GM19455 (cell line): Measurements from ENCODE around the gene CLIP2.
"Not testable (repeated sequence)": the region's sequence is repeated elsewhere in the genome, so short reads cannot be mapped to it uniquely, and the experiment has no call there.

Experiments
- ATAC-seq: cut with Tn5 transposase; IDR thresholded peaks from one replicate; pipeline ENCODE4 v1.9.1; 2021; ENCODE audit not compliant: unreplicated experiment

Gene CLIP2

DNA sequence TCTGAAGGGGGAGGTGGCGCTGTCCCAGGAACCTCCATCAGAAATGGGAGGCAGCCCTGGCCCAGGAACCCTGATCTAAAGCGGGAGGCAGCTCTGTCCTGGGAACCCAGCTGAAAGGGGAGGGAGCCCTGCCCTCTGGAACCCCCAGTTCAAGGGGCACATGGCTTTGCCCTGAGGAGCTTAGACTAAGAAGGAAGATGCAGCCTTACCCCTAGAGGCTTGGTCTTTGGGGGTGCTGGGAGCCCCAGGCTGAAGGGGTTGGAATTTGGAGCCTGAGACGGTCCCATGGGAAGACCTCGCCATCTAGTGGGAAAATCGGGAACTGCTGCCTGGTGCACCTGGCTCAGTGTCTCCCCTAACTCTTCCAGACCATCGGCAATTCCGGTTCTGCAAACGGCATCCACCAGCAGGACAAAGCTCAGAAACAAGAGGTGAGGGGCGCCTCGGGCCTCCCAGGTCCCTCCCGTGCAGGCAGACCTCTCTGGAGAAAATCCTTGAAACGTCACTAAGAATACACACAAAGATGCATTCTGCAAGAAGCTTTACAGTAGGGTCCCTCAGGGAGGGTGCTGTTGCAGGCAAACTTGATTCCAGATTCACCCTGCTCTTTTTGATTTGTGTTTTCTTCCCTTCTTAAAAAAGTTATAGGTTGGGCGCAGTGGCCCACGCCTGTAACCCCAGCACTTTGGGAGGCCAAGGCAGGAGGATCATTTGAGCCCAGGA is 112.1 kb downstream of the CLIP2 start:
- ATAC-seq = no peak

DNA sequence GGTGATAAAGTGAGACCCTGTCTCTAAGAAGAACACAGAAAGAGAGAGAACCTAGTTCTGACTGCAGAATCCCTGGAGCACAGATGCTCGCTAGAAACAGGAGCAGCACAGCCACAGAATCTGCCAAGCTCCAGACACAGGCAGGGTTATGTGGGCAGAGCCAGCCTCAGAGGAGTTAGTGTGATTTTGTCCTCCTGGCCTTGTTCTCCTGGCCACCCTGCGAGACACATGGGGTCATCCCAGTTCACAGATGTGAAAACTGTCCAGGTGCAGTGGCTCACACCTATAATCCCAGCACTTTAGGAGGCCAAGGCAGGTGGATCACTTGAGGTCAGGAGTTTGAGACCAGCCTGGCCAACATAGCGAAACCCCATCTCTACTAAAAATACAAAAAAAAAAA is 113.5 kb downstream of the CLIP2 start:
- not testable (repeated sequence) for ATAC-seq

DNA sequence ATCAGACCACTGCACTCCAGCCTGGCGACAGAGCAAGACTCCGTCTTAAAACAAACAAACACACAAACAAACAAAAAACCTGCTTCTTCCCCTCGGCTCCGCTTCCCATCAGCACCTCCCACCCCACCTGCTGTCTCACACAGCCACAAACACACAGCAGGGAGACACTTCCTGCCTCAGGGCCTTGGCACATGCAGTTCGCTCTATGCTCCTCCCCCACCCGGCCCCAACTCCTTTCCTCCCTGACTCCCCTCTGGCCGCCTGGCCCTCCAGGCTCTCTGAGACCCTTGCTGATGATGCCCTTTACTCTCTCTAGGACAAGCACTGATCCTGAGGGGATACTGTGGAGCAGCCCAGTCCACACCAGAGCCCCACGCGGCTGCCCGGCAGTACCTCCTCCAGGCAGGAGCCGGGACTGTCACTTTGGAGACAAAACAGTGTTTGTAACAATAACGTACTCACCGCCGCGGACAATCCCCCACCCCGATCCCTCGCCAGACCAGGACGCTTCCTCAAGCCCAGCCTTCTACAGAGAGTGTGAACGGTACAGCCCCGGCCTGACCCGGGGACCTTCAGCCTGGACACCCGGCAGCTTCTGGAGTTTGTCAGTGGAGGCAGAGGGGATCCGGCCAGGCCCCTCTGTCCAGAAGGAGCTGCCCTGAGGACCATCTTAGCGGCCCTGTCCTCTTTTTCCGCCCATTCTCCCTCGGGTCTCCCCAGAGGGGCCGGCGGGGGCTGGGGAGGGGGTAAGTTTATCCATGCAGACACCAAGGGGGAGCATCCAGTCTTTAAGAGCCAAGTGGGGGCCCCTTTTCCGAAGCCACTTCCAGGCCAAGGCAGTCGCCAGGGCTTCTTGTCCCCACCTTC is 114.5 kb downstream of the CLIP2 start:
- ATAC-seq = no peak

DNA sequence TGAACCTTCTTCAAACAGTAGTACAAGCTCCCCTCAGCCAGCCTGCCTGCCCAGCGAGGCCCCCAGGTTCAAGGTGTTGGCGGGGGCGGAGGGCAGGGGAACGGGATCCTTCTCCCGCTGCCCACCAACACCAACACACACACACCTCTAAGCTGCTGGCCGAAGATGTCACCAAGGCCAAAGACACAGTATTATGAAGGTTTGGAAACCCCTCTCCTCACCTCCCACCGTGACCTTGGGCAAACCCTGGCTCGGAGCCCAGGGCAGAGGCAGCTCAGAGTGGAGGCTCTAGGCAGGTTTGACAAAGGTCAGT is 115.1 kb downstream of the CLIP2 start:
- no peak for ATAC-seq

DNA sequence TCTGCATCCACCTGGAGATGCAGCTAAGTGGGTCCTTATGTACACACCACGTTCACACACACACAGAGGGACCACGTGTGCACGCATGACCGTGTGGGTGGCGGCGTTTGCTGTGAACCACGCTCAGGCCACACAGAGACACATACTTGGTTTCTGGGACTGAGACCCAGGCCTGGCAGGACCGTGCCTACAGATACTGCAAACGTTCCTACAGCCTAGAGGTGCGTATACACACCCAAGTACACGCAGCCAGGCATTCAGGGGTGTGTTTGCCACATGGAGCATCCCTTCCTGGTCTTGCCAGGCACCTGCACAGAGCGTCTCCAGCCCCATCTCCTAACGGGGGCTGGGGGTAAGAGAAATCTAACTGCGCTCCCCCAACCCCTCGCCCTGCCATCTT is 115.5 kb downstream of the CLIP2 start:
- no peak for ATAC-seq

DNA sequence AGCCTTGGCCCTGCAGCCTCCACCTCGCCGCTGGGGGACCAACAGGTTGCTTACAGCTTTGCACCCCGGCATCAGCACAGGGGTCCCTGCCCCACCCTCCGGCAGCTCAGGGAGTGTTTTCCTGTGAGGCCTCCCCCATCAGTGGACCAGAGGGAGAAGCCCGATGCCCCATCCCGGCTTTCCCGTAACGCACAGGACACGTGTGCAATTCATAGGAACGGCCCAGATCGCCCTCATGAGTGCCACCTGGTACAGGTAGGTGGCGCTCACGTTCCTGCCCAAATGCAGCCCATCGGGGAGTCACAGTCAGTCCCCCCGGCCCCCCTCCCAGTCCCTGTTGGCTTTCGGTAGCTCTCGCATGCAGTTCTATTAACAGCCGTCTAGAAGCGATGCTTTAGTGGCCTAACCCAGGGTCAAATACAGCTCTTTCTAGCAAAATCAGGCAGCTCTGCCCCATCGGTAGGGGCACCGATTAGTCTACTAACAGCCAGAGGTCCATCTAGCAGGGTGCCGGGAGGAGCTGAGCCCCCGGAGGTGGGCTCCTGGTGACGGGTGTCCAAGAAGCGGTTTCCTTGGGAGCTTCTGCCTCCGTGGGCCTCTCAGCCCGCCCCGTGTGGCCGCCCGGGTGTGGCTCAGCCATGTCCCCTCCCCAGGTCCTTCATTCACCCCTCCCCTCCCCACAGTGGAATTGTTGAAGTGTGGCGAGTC is 116.1 kb downstream of the CLIP2 start:
- no peak for ATAC-seq

DNA sequence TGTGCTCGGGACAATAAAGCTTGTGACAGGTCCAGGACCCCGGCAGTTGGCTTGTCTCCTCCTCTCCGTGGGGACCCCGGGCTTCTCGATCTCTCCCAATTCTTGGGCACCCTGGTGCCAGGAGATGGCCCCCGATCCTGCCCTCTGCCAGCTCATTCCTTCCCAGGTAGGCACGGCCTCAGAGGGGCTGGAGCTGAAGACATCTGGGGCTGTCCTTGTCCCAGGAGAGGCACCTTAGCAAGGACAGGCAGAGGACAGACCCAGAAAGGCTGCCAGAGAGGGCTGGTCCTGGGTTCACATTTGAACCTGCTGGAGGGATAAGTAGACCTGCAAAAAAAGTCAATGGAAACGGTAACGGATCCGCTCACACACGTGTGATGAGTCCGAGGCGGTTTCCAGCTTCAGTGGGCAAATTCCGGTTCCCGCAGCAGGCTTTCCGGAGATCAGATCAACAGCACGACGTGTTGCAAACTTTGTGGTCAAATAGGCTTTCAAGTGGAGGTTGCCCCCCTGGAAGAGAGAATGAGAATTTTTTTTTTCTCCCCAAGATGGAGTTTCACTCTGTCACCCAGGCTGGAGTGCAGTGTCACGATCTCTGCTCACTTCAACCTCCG is 116.8 kb downstream of the CLIP2 start:
- ATAC-seq = no peak

DNA sequence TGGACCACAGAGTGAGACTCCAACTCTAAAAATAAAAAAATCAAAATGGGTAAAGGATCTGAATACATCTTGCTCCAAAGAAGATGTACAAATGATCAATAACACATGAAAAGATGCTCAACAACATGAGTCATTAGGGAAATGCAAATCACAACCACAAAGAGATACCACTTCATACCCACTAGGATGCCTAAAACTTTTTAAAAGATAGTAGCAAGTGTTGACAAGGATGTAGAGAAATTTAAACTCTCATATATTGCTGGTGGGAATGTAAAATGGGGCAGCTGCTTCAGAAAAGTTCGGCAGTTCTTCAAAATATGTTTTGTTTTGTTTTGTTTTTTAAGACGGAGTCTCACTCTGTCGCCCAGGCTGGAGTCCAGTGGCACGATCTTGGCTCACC is 118.8 kb downstream of the CLIP2 start:
- no peak for ATAC-seq

DNA sequence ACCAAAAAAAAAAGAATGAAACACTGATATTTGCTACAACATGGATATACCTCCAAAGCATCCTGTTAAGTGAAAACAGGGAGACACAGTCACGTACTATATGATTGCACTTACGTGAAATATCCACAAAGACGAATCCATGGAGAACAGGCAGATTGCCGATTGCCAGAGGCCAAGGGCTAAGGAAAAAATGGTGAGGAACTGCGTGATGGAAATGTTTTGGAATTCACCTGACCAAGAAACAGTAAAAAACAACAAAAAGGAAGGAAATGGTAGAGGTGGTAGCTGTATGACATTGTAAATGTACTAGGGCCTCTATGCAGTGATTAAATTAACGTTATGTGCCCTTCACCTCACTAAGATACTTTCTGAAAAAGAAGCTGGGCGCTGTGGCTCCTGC is 120.4 kb downstream of the CLIP2 start:
- no peak for ATAC-seq

DNA sequence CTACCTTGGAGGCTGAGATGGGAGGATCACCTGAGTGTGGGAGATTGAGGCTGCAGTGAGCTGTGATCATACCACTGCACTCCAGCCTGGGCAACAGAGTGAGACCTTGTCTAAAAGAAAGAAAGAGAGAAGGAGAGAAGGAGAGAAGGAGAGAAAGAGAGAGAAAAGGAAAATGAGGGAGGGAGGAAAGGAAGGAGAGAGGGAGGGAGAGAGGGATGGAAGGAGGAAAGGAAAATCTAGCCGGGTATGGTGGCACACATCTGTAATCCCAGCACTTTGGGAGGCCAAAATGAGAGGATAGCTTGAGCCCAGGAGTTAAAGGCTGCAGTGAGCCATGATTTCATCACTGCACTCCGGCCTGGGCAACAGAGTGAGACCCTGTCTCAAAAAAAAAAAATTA is 121.6 kb downstream of the CLIP2 start:
- no peak for ATAC-seq

DNA sequence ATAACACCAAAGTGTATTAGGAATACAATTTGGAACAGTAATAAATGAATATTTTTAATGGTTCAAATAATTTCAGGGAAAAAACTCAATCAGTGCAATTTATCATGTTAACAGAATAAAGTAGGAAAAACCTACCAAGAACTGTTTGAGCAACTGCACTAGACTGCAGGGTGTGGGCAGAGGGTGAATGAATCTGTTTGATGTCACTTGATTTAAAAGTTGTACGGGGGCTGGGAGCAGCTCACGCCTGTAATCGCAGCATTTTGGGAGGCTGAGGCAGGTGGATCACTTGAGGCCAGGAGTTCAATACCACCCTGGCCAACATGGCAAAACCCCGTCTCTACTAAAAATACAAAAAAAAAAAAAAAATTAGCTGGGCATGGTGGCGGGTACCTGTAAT is 122.4 kb downstream of the CLIP2 start:
- ATAC-seq = not testable (repeated sequence)

DNA sequence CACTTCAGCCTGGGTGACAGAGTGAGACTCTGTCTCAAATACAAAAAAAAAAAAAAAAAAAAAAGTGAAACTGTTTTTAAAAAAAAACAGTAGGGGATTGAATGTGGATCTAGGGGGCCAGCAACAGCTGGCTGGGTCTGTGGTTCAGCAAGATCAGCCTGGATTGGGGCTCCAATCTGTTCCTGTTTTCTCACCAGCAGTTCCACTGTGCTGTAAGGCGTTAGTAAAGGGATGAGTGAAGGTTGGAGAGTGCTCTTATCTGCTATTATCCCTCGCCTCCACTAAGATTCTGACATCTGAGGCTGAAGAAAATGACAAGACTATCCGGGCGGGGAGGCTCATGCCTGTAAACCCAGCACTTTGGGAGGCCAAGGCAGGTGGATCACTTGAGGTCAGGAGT is 122.8 kb downstream of the CLIP2 start:
- no peak for ATAC-seq

DNA sequence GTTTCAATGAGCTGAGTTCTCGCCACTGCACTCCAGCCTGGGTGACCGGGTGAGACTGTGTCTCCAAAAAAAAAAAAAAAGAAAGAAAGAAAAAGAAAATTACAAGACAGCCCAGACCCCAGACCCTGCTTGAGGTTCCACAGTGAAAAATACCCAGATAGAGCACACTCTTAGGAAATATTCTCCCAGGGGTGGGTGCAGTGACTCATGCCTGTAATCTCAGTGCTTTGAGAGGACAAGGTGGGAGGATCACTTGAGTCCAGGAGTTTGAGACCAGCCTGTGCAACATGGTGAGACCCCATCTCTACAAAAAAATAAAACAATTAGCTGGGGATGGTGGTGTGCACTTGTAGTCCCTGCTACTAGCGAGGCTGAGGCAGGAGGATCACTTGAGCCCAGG is 123.4 kb downstream of the CLIP2 start:
- no peak for ATAC-seq

DNA sequence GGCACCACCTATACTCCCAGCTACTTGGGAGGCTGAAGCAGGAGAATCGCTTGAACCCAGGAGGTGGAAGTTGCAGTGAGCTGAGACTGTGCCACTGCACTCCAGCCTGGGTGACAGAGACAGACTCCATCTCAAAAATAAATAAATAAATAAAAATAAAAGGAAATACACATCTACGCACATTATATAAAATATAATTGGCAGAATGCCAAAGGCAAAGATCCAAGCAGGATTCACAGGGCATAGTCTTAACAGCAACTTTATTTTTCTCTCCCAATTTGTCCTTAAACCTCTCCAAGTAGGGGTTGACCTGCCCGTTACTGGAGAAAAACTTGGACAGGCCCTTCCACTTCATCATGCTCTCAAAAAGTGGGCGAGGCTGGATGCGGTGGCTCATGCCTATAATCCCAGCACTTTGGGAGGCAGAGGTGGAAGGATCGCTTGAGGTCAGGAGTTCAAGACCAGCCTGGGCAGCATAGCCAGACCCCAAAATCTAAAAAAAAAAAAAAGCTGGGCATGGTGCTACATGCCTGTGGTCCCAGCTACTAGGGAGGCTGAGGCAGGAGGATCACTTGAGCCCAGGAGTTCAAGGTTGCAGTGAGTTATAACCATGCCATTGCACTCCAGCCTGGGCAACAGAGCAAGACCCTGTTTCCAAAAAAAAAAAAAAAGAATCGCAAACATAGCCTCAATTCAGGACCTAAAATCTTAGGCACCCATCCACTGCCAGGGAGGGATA is 125.6 kb downstream of the CLIP2 start:
- not testable (repeated sequence) for ATAC-seq

DNA sequence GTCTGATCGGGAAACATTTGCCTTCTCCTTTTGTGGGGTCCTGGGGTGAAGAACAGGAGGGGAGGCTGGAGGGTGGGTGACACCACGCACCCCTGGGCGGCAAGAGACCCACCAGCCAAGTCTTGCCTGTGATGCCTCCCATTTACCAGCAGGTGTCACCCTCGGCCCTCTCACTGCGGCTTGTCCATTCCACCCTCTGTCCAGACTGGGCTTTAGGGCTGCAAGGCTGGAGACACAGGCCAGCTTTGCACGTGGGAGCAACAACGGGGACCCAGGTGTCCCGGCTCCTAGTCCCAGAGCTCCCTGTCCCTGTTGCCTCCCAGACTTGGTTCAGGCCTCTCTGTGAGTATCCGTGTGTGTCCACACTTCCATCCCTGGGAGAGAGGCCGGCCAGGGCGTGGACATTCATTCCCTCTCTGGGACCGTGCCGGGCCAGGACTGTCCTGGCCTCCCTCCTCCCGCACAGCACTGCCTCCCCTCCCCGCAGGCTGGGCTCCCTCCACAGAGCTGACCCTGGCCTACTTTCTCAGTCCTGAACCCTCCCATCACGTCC is 128.3 kb downstream of the CLIP2 start:
- ATAC-seq = no peak

DNA sequence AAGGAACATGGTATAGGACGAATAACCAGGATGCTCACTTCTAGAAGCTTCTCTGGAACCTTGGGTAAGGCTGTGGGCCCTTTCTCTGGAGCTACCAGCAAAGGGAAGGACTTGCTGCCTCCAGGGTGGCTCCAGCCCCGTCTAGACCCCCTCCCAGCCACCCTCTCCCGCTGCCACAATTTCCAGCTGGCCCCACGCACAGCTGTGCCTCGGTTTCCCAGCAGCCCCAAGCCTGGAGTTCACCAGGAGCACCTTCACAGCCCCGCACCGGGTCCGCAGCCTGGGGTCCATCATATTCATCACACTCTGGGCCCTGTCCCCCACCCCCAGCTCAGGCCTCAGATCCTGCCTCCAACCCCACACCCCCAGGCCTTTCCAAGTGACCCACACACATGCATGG is 128.9 kb downstream of the CLIP2 start:
- no peak for ATAC-seq

DNA sequence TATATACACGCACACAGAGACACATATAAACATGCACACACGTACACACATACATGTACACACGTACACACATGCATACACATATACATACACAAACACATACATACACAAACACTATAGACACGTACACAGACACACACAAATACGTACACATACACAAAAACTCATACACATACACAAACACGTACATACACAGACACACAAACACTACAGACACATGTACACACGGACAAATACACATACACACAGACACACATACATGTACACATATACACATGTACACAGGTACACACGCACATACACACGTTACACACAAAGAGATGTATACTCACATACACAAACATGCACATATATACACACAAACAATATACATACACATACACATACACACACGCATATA is 129.3 kb downstream of the CLIP2 start:
- no peak for ATAC-seq

DNA sequence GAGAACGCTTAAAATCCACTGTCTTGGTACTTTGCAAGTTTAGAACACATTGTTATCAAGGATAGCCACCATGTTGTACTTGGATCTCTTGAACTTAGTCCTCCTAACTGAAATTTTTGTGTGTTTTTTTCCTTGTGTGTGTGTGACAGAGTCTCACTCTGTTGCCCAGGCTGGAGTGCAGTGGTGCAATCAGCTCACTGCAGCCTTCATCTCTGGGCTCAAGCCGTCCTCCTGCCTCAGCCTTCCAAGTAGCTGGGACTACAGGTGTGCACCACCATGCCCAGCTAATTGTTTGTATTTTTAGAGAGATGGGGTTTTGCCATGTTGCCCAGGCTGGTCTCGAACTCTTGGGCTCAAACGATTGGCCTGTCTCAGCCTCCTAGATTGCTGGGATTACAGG is 130.0 kb downstream of the CLIP2 start:
- ATAC-seq = not testable (repeated sequence)

DNA sequence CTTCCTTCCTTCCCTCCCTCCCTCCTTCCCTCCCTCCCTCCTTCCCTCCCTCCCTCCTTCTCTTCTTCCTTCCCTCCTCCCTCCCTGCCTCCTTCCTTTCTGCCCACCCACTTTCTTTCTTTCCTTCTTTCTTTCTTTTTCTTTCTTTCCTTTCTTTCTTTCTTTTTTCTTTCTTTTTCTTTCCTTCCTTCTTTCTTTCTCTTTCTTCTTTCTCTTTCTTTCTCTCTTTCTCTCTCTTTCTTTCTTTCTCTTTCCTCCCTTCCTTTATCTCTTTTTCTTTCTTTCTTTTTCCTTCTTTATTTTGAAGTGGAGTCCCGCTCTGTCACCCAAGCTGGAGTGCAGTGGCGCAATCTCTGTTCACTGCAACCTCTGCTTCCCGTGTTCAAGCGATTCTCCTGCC is 130.8 kb downstream of the CLIP2 start:
- ATAC-seq = no peak

DNA sequence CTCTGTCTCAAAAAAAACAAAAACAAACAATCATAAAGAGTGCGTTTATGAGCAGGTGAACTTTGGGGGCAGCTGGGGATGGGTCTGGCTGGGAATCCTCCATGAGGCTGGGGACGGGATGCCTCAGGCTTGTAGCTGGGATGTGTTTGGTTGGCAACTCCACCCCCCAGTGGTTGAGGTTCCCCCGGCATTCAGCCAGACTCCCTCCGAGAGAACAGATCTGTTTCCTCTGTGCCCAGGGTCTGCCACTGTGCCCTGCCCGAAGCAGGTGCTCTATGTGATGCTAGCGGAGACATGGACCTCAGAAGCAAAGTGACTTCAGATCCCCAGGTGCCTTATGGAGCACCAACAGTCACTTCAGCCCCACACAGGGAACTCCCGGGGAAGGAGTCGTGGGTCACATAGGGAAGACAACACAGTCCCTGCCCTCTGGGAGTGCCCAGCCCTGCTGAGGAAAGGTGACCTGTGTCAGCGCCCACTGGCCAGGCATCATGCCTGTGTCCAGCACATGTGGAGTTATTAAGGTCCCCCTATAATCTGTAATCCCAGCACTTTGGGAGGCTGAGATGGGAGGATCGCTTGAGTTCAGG is 135.2 kb downstream of the CLIP2 start:
- ATAC-seq = no peak
